ENCODE data around the gene HSF5.

- TF ChIP-seq, protein P1, sequence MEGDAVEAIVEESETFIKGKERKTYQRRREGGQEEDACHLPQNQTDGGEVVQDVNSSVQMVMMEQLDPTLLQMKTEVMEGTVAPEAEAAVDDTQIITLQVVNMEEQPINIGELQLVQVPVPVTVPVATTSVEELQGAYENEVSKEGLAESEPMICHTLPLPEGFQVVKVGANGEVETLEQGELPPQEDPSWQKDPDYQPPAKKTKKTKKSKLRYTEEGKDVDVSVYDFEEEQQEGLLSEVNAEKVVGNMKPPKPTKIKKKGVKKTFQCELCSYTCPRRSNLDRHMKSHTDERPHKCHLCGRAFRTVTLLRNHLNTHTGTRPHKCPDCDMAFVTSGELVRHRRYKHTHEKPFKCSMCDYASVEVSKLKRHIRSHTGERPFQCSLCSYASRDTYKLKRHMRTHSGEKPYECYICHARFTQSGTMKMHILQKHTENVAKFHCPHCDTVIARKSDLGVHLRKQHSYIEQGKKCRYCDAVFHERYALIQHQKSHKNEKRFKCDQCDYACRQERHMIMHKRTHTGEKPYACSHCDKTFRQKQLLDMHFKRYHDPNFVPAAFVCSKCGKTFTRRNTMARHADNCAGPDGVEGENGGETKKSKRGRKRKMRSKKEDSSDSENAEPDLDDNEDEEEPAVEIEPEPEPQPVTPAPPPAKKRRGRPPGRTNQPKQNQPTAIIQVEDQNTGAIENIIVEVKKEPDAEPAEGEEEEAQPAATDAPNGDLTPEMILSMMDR (IDR thresholded peaks at IDR 0.05; ENCODE audit: extremely low read depth in 1 of 2, insufficient read depth in 1 of 2, low read depth in 1 of 2, low read length in 2 of 2), result no peak
- TF ChIP-seq POLR2A (IDR thresholded peaks at IDR 0.05; ENCODE audit: low read depth, low read length) (no peak), JUN (IDR thresholded peaks at IDR 0.05; ENCODE audit: borderline replicate concordance, insufficient read depth, insufficient read length, low read depth) (no peak), POLR2AphosphoS5 (IDR thresholded peaks at IDR 0.05; ENCODE audit: insufficient read depth, low read depth, low read length) (no peak), MAX (IDR thresholded peaks at IDR 0.05; ENCODE audit: insufficient read depth, insufficient read length) (no peak)
These were observed 8.1 kb downstream of the HSF5 start for GRCh38 chr17:58480090-58480489.
